ENCODE data around the gene KCNJ6. TPM values are rescaled to one million over a fixed set of nuclear protein-coding genes. Genes with fewer than 3 reads are reported as not detected.

The KCNJ6 gene
- total RNA-seq, 1 experiment from 2014 or later: not detected

DNA sequence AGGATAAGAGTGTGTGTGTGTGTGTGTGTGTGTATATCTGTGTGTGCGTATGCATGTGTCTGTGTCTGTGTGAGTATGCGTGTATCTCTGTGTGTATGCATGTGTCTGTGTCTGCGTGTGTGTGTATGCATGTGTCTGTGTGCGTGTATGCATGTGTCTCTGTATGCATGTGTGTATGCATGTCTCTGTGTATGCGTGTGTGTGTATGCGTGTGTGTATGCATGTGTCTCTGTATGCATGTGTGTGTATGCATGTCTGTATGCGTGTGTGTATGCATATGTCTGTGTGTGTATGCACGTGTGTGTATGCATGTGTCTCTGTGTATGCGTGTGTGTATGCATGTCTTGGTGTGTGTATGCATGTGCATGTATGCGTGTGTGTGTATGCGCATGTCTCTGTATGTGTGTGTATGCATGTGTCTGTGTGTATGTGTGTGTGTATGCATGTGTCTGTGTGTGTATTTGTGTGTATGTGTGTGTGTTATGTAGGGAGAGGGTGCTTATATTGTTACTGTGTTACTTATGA lies 301.8 kb downstream of the KCNJ6 start:
- intact Hi-C loops (cut with micrococcal nuclease; ENCODE audit: unreplicated experiment): no loop called here
- no peaks in the 10 kb centered on the region for H3K4me1 ChIP-seq (ENCODE audit: control insufficient read depth, insufficient read depth, low read length)

GRCh38 chr21:37607081-37607480 lies 309.2 kb downstream of the KCNJ6 start:
- H3K36me3 ChIP-seq (ENCODE audit: control insufficient read depth, insufficient read depth, low read length): no peaks in the 10 kb centered on the region
- no peak overlapping the region for H3K4me3 ChIP-seq (ENCODE audit: low read depth in 2 of 2, low read length in 2 of 2)
- TF ChIP-seq POLR2AphosphoS5 (IDR thresholded peaks at IDR 0.05; ENCODE audit: low read depth, low read length) (no peak), SIN3A (IDR thresholded peaks at IDR 0.05; ENCODE audit: borderline replicate concordance, insufficient read depth, low read depth, low read length) (no peak), TCF7L2 (IDR thresholded peaks at IDR 0.05; ENCODE audit: low read depth, low read length) (no peak)
- TF ChIP-seq, protein P1, sequence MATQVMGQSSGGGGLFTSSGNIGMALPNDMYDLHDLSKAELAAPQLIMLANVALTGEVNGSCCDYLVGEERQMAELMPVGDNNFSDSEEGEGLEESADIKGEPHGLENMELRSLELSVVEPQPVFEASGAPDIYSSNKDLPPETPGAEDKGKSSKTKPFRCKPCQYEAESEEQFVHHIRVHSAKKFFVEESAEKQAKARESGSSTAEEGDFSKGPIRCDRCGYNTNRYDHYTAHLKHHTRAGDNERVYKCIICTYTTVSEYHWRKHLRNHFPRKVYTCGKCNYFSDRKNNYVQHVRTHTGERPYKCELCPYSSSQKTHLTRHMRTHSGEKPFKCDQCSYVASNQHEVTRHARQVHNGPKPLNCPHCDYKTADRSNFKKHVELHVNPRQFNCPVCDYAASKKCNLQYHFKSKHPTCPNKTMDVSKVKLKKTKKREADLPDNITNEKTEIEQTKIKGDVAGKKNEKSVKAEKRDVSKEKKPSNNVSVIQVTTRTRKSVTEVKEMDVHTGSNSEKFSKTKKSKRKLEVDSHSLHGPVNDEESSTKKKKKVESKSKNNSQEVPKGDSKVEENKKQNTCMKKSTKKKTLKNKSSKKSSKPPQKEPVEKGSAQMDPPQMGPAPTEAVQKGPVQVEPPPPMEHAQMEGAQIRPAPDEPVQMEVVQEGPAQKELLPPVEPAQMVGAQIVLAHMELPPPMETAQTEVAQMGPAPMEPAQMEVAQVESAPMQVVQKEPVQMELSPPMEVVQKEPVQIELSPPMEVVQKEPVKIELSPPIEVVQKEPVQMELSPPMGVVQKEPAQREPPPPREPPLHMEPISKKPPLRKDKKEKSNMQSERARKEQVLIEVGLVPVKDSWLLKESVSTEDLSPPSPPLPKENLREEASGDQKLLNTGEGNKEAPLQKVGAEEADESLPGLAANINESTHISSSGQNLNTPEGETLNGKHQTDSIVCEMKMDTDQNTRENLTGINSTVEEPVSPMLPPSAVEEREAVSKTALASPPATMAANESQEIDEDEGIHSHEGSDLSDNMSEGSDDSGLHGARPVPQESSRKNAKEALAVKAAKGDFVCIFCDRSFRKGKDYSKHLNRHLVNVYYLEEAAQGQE (IDR thresholded peaks at IDR 0.05; ENCODE audit: insufficient read depth in 1 of 2, low read depth in 2 of 2, low read length in 1 of 2): no peak
- TF ChIP-seq, protein P2, sequence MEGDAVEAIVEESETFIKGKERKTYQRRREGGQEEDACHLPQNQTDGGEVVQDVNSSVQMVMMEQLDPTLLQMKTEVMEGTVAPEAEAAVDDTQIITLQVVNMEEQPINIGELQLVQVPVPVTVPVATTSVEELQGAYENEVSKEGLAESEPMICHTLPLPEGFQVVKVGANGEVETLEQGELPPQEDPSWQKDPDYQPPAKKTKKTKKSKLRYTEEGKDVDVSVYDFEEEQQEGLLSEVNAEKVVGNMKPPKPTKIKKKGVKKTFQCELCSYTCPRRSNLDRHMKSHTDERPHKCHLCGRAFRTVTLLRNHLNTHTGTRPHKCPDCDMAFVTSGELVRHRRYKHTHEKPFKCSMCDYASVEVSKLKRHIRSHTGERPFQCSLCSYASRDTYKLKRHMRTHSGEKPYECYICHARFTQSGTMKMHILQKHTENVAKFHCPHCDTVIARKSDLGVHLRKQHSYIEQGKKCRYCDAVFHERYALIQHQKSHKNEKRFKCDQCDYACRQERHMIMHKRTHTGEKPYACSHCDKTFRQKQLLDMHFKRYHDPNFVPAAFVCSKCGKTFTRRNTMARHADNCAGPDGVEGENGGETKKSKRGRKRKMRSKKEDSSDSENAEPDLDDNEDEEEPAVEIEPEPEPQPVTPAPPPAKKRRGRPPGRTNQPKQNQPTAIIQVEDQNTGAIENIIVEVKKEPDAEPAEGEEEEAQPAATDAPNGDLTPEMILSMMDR (IDR thresholded peaks at IDR 0.05): no peak
- H3K4me1 ChIP-seq (ENCODE audit: control insufficient read depth, insufficient read depth, low read length): no peaks in the 10 kb centered on the region
- no peaks in the 10 kb centered on the region for H3K9me3 ChIP-seq (ENCODE audit: control insufficient read depth, insufficient read depth, low read depth, low read length)
- in situ Hi-C loops (cut with HindIII; ENCODE audit: low pct_unique_long_range_greater_than_20kb, low sequenced_read_pairs) (no loop called here), intact Hi-C loops (cut with micrococcal nuclease; ENCODE audit: unreplicated experiment) (no loop called here)
- no peaks in the 10 kb centered on the region for H3K27me3 ChIP-seq (ENCODE audit: control insufficient read depth, insufficient read depth, low read length)
- ChIA-PET CTCF (no interaction called here), POLR2A (no interaction called here)
- no peak overlapping the region for H3K27ac ChIP-seq (ENCODE audit: low read length)
- ATAC-seq (no peak), DNase-seq (ENCODE audit: low read depth, low spot score) (no peak)
- no TSS peak for BruUV-seq (replicated peaks)

More for the DNA sequence above, 301.8 kb downstream of the KCNJ6 start:
- Histone ChIP-seq H3K27ac (ENCODE audit: low read length) (no peak overlapping the region), H3K9me3 (ENCODE audit: control insufficient read depth, insufficient read depth, low read depth, low read length) (no peaks in the 10 kb centered on the region), H3K27me3 (ENCODE audit: control insufficient read depth, insufficient read depth, low read length) (no peaks in the 10 kb centered on the region), H3K4me3 (ENCODE audit: low read depth in 2 of 2, low read length in 2 of 2) (no peak overlapping the region), H3K36me3 (ENCODE audit: control insufficient read depth, insufficient read depth, low read length) (no peaks in the 10 kb centered on the region)
- in situ Hi-C loops (cut with HindIII; ENCODE audit: low pct_unique_long_range_greater_than_20kb, low sequenced_read_pairs): no loop called here
- TF ChIP-seq POLR2AphosphoS5 (IDR thresholded peaks at IDR 0.05; ENCODE audit: low read depth, low read length): no peak
- no peak for TF ChIP-seq TCF7L2 (IDR thresholded peaks at IDR 0.05; ENCODE audit: low read depth, low read length)
- TF ChIP-seq SIN3A (IDR thresholded peaks at IDR 0.05; ENCODE audit: borderline replicate concordance, insufficient read depth, low read depth, low read length): no peak
- TF ChIP-seq, protein P2 (IDR thresholded peaks at IDR 0.05): no peak
- TF ChIP-seq, protein P1 (IDR thresholded peaks at IDR 0.05; ENCODE audit: insufficient read depth in 1 of 2, low read depth in 2 of 2, low read length in 1 of 2): no peak
- no peak for ATAC-seq
- BruUV-seq (replicated peaks): no TSS peak
- DNase-seq (ENCODE audit: low read depth, low spot score): no peak
- CTCF ChIA-PET: no interaction called here
- POLR2A ChIA-PET: interaction anchor here (0.7 kb wide), 1 partner anchor 50 kb away, joined by 3 read pairs; no protein-coding TSS in a partner anchor
